ENCODE measurements around the gene CAMTA2.

GRCh38 chr17:5031365-5032082 lies 44.0 kb upstream of the CAMTA2 start:
- TF ChIP-seq, protein P1, sequence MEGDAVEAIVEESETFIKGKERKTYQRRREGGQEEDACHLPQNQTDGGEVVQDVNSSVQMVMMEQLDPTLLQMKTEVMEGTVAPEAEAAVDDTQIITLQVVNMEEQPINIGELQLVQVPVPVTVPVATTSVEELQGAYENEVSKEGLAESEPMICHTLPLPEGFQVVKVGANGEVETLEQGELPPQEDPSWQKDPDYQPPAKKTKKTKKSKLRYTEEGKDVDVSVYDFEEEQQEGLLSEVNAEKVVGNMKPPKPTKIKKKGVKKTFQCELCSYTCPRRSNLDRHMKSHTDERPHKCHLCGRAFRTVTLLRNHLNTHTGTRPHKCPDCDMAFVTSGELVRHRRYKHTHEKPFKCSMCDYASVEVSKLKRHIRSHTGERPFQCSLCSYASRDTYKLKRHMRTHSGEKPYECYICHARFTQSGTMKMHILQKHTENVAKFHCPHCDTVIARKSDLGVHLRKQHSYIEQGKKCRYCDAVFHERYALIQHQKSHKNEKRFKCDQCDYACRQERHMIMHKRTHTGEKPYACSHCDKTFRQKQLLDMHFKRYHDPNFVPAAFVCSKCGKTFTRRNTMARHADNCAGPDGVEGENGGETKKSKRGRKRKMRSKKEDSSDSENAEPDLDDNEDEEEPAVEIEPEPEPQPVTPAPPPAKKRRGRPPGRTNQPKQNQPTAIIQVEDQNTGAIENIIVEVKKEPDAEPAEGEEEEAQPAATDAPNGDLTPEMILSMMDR (conservative IDR thresholded peaks at IDR 0.05): peak; percentile 86
- no peak for TF ChIP-seq EZH2 (IDR thresholded peaks at IDR 0.05; ENCODE audit: low read depth)
